Endothelial cell of umbilical vein (primary cell): ENCODE results near the gene THBS3. TPM values are rescaled to one million over a fixed set of nuclear protein-coding genes. Genes with fewer than 3 reads are reported as not detected.

ENCODE experiments used
- BruUV-seq: library from RNA; stranded (reverse); fragments of 400-500 nt; replicated peaks from 2 replicates; lab custom pipeline; 2021; lab: Mats Ljungman, UMichigan
- CTCF ChIA-PET: fragments of 300-600, 350-600 bp; sonication (Branson Sonifier 250); formaldehyde crosslinking; loops from one replicate; lab custom pipeline; 2021; ENCODE audit warnings: antibody characterized with exemption, inconsistent platforms; lab: Charles Lee
- POLR2A ChIA-PET: fragments of 300-600, 350-600 bp; sonication (Branson Sonifier 250); formaldehyde crosslinking; loops from one replicate; lab custom pipeline; 2021; ENCODE audit warnings: antibody characterized with exemption, inconsistent platforms; lab: Charles Lee
- DNase-seq: peaks from one replicate; pipeline ENCODE4 v3.0.0-alpha.2; 2011; ENCODE audit warnings: low read depth, low spot score
- FAIRE-seq: peaks from 2 replicates; lab custom pipeline; 2011; peaks lifted over from hg19 to GRCh38; lab: Jason Lieb, UNC
- H2AFZ ChIP-seq: 2 replicates; pipeline ENCODE4 v1.6.0; 2012; ENCODE audit warnings: low read depth, low read length, control low read depth, inconsistent platforms
- H3K27ac ChIP-seq: 2 replicates; pipeline ENCODE4 v1.5.1; 2011; ENCODE audit warnings: low read depth, mild to moderate bottlenecking, control low read depth, low read length, moderate library complexity; ENCODE audit not compliant: insufficient read depth
- H3K27me3 ChIP-seq, 2 experiments: 2 replicates each; pipeline versions ENCODE4 v1.6.0 to v1.6.1; 2011; ENCODE audit warnings: low read length in 2 of 2, mixed read lengths in 1 of 2; ENCODE audit not compliant: control insufficient read depth in 2 of 2, insufficient read depth in 2 of 2
- H3K36me3 ChIP-seq, 2 experiments: 2 replicates in 1 of 2; 3 replicates in 1 of 2; pipeline ENCODE4 v1.5.1; 2011; ENCODE audit warnings: low read length in 2 of 2, mild to moderate bottlenecking in 1 of 2, moderate library complexity in 1 of 2; ENCODE audit not compliant: control insufficient read depth in 2 of 2, insufficient read depth in 2 of 2; ENCODE audit errors: extremely low read depth in 1 of 2
- H3K4me1 ChIP-seq: 3 replicates; pipeline ENCODE4 v1.5.1; 2011; ENCODE audit warnings: mild to moderate bottlenecking, low read length; ENCODE audit not compliant: control insufficient read depth, insufficient read depth; ENCODE audit errors: extremely low read depth
- H3K4me2 ChIP-seq: 2 replicates; pipeline ENCODE4 v1.6.1; 2011; ENCODE audit warnings: low read length, control low read depth, mixed read lengths; ENCODE audit not compliant: insufficient read depth
- H3K4me3 ChIP-seq, 3 experiments: fragments of 200-600 bp in 1 of 3; sonication (generic), shearing (Covaris generic) in 1 of 3; replicated peaks in 1 of 3; 2 replicates each; pipeline ENCODE4 v1.5.1; 2011 to 2016; ENCODE audit warnings: control low read depth in 3 of 3, low read length in 3 of 3, mild to moderate bottlenecking in 2 of 3, inconsistent platforms in 1 of 3, low read depth in 1 of 3, moderate library complexity in 1 of 3; ENCODE audit not compliant: insufficient read depth in 1 of 3
- H3K79me2 ChIP-seq: 2 replicates; pipeline ENCODE4 v1.6.0; 2012; ENCODE audit warnings: low read length, inconsistent platforms; ENCODE audit not compliant: control insufficient read depth, insufficient read depth
- H3K9ac ChIP-seq: replicated peaks from 2 replicates; pipeline ENCODE3; 2011; ENCODE audit warnings: low read length, control low read depth; ENCODE audit not compliant: insufficient read depth; ENCODE audit errors: extremely low read depth
- H3K9me1 ChIP-seq: replicated peaks from 3 replicates; pipeline ENCODE4 v1.6.0; 2011; ENCODE audit warnings: mild to moderate bottlenecking, low read length; ENCODE audit not compliant: control insufficient read depth, insufficient read depth; ENCODE audit errors: extremely low read depth
- H3K9me3 ChIP-seq: replicated peaks from 2 replicates; pipeline ENCODE4 v1.5.1; 2012; ENCODE audit warnings: low read length, inconsistent platforms; ENCODE audit not compliant: control insufficient read depth, insufficient read depth
- H4K20me1 ChIP-seq: replicated peaks from 2 replicates; pipeline ENCODE3; 2011; ENCODE audit warnings: mild to moderate bottlenecking, low read length; ENCODE audit not compliant: control insufficient read depth, insufficient read depth; ENCODE audit errors: extremely low read depth
- EZH2 ChIP-seq: IDR thresholded peaks from 2 replicates; pipeline ENCODE4 v1.6.1; 2012; ENCODE audit warnings: borderline replicate concordance, low read depth, mild to moderate bottlenecking, moderate library complexity, low read length, inconsistent platforms; ENCODE audit not compliant: severe bottlenecking
- FOS ChIP-seq: IDR thresholded peaks from 2 replicates; pipeline ENCODE4 v1.6.1; 2011; ENCODE audit warnings: mild to moderate bottlenecking, low read length, moderate library complexity, borderline replicate concordance; ENCODE audit not compliant: insufficient read depth
- GATA2 ChIP-seq: IDR thresholded peaks from 2 replicates; pipeline ENCODE4 v1.7.0; 2011; ENCODE audit warnings: low read depth, mild to moderate bottlenecking, moderate library complexity, mixed read lengths, low read length; ENCODE audit not compliant: insufficient read length, insufficient read depth
- JUN ChIP-seq: IDR thresholded peaks from 2 replicates; pipeline ENCODE4 v1.6.1; 2011; ENCODE audit warnings: borderline replicate concordance, low read depth; ENCODE audit not compliant: insufficient read length, insufficient read depth
- MYC ChIP-seq: IDR thresholded peaks from one replicate; pipeline ENCODE4 v1.6.1; 2011; ENCODE audit warnings: mild to moderate bottlenecking, low read depth, low read length
- POLR2A ChIP-seq: IDR thresholded peaks from 2 replicates; pipeline ENCODE4 v1.6.1; 2012; ENCODE audit warnings: low read depth, mild to moderate bottlenecking, control low read depth, low read length
- POLR2AphosphoS5 ChIP-seq: IDR thresholded peaks from 2 replicates; pipeline ENCODE4 v1.6.1; 2012; ENCODE audit warnings: low read depth, mild to moderate bottlenecking, control low read depth, low read length, moderate library complexity; ENCODE audit not compliant: insufficient read depth
- dilution Hi-C: fragments of 300-500 bp; cut with MboI; formaldehyde crosslinking; loops from one replicate; pipeline ENCODE4 v1.15.0; 2019; ENCODE audit warnings: low sequenced_read_pairs; ENCODE audit not compliant: extremely low pct_ligation_motif_present
- intact Hi-C: fragments of 100-400 bp; cut with micrococcal nuclease; formaldehyde crosslinking; loops from one replicate; pipeline ENCODE4 v1.10.0; 2022
- polyA plus RNA-seq, 4 experiments: library from polyadenylated mRNA; depleted of rRNA in 3 of 4; stranded (reverse) in 3 of 4; unstranded in 1 of 4; fragments of >200 nt; gene quantifications; 2 replicates each; pipeline versions ENCODE4 v1.2.1 to v1.2.3, GENCODE V29; 2011 to 2012; ENCODE audit warnings: missing spikeins in 1 of 4
- total RNA-seq: library from RNA; stranded (reverse); gene quantifications from 2 replicates; pipeline ENCODE4 v1.2.3, GENCODE V29; 2021
- TF ChIP-seq, protein P1 (sequence below): IDR thresholded peaks from 2 replicates; pipeline ENCODE4 v1.6.1; 2011; ENCODE audit not compliant: insufficient read depth, insufficient read length
- TF ChIP-seq, protein P2 (sequence below), 2 donors: IDR thresholded peaks; 1 replicate in 1 of 2; 2 replicates in 1 of 2; pipeline ENCODE4 v1.5.1; 2011; ENCODE audit warnings: low read length in 2 of 2, mild to moderate bottlenecking in 2 of 2, moderate library complexity in 2 of 2, control low read depth in 1 of 2, inconsistent platforms in 1 of 2, low read depth in 1 of 2; ENCODE audit not compliant: insufficient read depth in 1 of 2; ENCODE audit errors: extremely low read depth in 1 of 2

THBS3 gene
- total and polyA plus RNA-seq, 2 donors (not counting 3 experiments of a cell fraction or from before 2014, with no cell fraction given), result 23.6 to 25.7 TPM

DNA sequence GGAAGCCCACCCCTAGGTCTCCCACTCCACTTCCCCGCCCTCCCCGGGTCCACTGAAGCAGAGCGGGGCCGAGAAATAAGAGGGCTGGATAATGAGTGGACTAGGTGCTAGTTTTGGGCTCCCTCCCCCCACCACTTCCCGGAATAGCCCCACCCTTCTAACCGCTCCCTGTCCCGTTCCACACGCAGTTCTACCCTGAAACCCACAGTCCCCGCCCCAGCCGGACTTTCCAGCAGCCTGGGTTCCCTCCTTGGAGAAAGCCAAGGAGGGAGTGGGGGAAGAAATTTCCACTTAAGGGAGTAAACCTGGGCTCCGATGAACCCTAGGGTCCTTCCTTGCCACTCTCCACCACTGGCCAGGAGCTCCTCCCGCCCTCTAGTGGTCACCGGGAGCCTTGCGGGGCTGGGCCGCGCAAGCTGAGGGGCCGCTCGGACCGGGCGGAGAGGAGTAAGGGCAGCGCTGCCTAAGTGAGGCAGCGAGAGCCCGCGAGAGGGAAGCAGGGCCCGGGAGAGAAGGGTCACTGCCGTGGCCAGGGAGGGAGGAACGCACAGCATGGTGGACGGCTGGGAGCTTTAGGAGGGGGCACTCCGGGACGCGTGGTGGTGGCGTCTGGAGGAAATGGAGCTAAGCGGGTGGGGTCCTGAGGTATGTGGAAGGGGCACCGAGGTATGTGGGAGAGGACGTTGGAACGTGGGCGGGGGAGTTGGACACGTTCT is 14.3 kb downstream of the THBS3 start:
- dilution Hi-C loops, result no loop called here
- POLR2A ChIA-PET, result interaction anchor here (0.7 to 2.3 kb wide), 2 partner anchors 21 to 27 kb away, joined by 3 to 8 read pairs; partner anchors contain the start of gene KRTCAP2
- H2AFZ ChIP-seq, result peak overlapping the region; percentile 91
- peaks cover 13% of the 10 kb centered on the region for H3K4me1 ChIP-seq
- CTCF ChIA-PET, result interaction anchor here (0.6 to 3.7 kb wide), 20 partner anchors 9 to 455 kb away, joined by 3 to 88 read pairs (median 6); partner anchors contain the start of genes ADAM15, CLK2, EFNA1 and FDPS
- DNase-seq, result peak; percentile 91
- TF ChIP-seq POLR2A (peak; percentile 30), EZH2 (no peak), JUN (no peak), POLR2AphosphoS5 (peak; percentile 41), GATA2 (no peak), MYC (no peak), FOS (no peak)
- TF ChIP-seq, protein P1, sequence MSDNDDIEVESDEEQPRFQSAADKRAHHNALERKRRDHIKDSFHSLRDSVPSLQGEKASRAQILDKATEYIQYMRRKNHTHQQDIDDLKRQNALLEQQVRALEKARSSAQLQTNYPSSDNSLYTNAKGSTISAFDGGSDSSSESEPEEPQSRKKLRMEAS, result no peak
- TF ChIP-seq, protein P2, sequence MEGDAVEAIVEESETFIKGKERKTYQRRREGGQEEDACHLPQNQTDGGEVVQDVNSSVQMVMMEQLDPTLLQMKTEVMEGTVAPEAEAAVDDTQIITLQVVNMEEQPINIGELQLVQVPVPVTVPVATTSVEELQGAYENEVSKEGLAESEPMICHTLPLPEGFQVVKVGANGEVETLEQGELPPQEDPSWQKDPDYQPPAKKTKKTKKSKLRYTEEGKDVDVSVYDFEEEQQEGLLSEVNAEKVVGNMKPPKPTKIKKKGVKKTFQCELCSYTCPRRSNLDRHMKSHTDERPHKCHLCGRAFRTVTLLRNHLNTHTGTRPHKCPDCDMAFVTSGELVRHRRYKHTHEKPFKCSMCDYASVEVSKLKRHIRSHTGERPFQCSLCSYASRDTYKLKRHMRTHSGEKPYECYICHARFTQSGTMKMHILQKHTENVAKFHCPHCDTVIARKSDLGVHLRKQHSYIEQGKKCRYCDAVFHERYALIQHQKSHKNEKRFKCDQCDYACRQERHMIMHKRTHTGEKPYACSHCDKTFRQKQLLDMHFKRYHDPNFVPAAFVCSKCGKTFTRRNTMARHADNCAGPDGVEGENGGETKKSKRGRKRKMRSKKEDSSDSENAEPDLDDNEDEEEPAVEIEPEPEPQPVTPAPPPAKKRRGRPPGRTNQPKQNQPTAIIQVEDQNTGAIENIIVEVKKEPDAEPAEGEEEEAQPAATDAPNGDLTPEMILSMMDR (IDR thresholded peaks at IDR 0.05; ENCODE audit: extremely low read depth in 1 of 2, insufficient read depth in 1 of 2, low read depth in 1 of 2, low read length in 2 of 2), result peak; percentile 98 to 99
- H3K36me3 ChIP-seq, result peaks cover 0 to 3% of the 10 kb centered on the region in 2 experiments
- peak overlapping the region; percentile 18 for H3K9ac ChIP-seq
- no TSS peak for BruUV-seq
- FAIRE-seq, result peak; percentile 98
- no peaks in the 10 kb centered on the region for H3K9me1 ChIP-seq
- H4K20me1 ChIP-seq, result no peaks in the 10 kb centered on the region
- peak overlapping the region; percentile 1 for H3K27ac ChIP-seq
- no peaks in the 10 kb centered on the region for H3K9me3 ChIP-seq
- no peaks in the 10 kb centered on the region for H3K27me3 ChIP-seq
- H3K4me2 ChIP-seq, result peak overlapping the region; percentile 78
- peak overlapping the region; percentile 30 to 37 (median 31) for H3K4me3 ChIP-seq
- no peaks in the 10 kb centered on the region for H3K79me2 ChIP-seq
- intact Hi-C loops, result loop anchor here (2.0 to 5.0 kb wide), 4 partner anchors 15 to 114 kb away; partner anchors contain the start of genes FDPS and MTX1
